Caco-2 (cell line): Measurements from ENCODE around the gene TRMT112. TPM values are rescaled to one million over a fixed set of nuclear protein-coding genes. Genes with fewer than 3 reads are reported as not detected.

Experiments
- BruUV-seq: library from RNA; stranded (reverse); fragments of 400-500 nt; replicated peaks from 2 replicates; lab custom pipeline; 2021; lab: Mats Ljungman, UMichigan
- CTCF ChIA-PET: fragments of 300-600 bp; sonication (Branson Sonifier 250); formaldehyde crosslinking; loops from one replicate; lab custom pipeline; 2022; ENCODE audit warnings: antibody characterized with exemption; lab: Charles Lee
- POLR2A ChIA-PET: fragments of 300-600 bp; sonication (Branson Sonifier 250); formaldehyde crosslinking; loops from one replicate; lab custom pipeline; 2022; ENCODE audit warnings: antibody characterized with exemption; lab: Charles Lee
- DNase-seq, 2 experiments: peaks; one replicate each; pipeline versions ENCODE4 v3.0.0 to v3.0.0-alpha.2; 2020 to 2022
- H3K27me3 ChIP-seq: replicated peaks from 2 replicates; pipeline ENCODE4 v1.6.0; 2011; ENCODE audit warnings: low read length; ENCODE audit not compliant: control insufficient read depth, insufficient read depth
- H3K36me3 ChIP-seq: 2 replicates; pipeline ENCODE4 v1.5.1; 2011; ENCODE audit warnings: low read length; ENCODE audit not compliant: control insufficient read depth, insufficient read depth
- H3K4me1 ChIP-seq: fragments of 250-450 bp; sonication (Bioruptor Pico); 2 replicates; pipeline ENCODE4 v1.5.1; 2020; ENCODE audit warnings: mild to moderate bottlenecking
- H3K4me3 ChIP-seq: 2 replicates; pipeline ENCODE4 v1.5.1; 2011; ENCODE audit warnings: low read depth, mild to moderate bottlenecking, control low read depth, low read length
- H3K9me3 ChIP-seq: fragments of 250-450 bp; sonication (Bioruptor Pico); 2 replicates; pipeline ENCODE4 v1.5.1; 2020; ENCODE audit warnings: mild to moderate bottlenecking, moderate library complexity
- H3K27ac Mint-ChIP-seq: one replicate; pipeline ENCODE4 v1.8.0; 2022; ENCODE audit warnings: mixed read lengths; ENCODE audit not compliant: unreplicated experiment
- H3K27me3 Mint-ChIP-seq: one replicate; pipeline ENCODE4 v1.8.0; 2022; ENCODE audit warnings: mixed read lengths; ENCODE audit not compliant: insufficient read depth, unreplicated experiment
- H3K36me3 Mint-ChIP-seq: one replicate; pipeline ENCODE4 v1.8.0; 2022; ENCODE audit warnings: mild to moderate bottlenecking, mixed read lengths; ENCODE audit not compliant: insufficient read depth, unreplicated experiment
- H3K4me1 Mint-ChIP-seq: one replicate; pipeline ENCODE4 v1.8.0; 2022; ENCODE audit warnings: low read depth, mixed read lengths; ENCODE audit not compliant: unreplicated experiment
- H3K4me3 Mint-ChIP-seq: one replicate; pipeline ENCODE4 v1.8.0; 2022; ENCODE audit warnings: mild to moderate bottlenecking, moderate library complexity, mixed read lengths; ENCODE audit not compliant: unreplicated experiment
- H3K9me3 Mint-ChIP-seq: one replicate; pipeline ENCODE4 v1.8.0; 2022; ENCODE audit warnings: mixed read lengths; ENCODE audit not compliant: unreplicated experiment
- intact Hi-C: fragments of 100-400 bp; cut with micrococcal nuclease; formaldehyde crosslinking; loops from one replicate; pipeline ENCODE4 v1.10.0; 2022; ENCODE audit not compliant: unreplicated experiment
- total RNA-seq: library from RNA; stranded (reverse); gene quantifications from 2 replicates; pipeline ENCODE4 v1.2.3, GENCODE V29; 2022
- TF ChIP-seq, protein P1 (sequence below), 2 experiments: fragments of 200-600 bp in 1 of 2; IDR thresholded peaks; 1 replicate in 1 of 2; 2 replicates in 1 of 2; pipeline versions ENCODE4 v1.5.1 to v1.8.0; 2011 to 2022; ENCODE audit warnings: antibody characterized with exemption in 1 of 2, control low read depth in 1 of 2, inconsistent platforms in 1 of 2, low read depth in 1 of 2, low read length in 1 of 2, mild to moderate bottlenecking in 1 of 2, moderate library complexity in 1 of 2; ENCODE audit not compliant: insufficient read depth in 1 of 2, severe bottlenecking in 1 of 2, unreplicated experiment in 1 of 2

The TRMT112 gene
- total RNA-seq, 1 experiment from 2014 or later, result 246 TPM

DNA sequence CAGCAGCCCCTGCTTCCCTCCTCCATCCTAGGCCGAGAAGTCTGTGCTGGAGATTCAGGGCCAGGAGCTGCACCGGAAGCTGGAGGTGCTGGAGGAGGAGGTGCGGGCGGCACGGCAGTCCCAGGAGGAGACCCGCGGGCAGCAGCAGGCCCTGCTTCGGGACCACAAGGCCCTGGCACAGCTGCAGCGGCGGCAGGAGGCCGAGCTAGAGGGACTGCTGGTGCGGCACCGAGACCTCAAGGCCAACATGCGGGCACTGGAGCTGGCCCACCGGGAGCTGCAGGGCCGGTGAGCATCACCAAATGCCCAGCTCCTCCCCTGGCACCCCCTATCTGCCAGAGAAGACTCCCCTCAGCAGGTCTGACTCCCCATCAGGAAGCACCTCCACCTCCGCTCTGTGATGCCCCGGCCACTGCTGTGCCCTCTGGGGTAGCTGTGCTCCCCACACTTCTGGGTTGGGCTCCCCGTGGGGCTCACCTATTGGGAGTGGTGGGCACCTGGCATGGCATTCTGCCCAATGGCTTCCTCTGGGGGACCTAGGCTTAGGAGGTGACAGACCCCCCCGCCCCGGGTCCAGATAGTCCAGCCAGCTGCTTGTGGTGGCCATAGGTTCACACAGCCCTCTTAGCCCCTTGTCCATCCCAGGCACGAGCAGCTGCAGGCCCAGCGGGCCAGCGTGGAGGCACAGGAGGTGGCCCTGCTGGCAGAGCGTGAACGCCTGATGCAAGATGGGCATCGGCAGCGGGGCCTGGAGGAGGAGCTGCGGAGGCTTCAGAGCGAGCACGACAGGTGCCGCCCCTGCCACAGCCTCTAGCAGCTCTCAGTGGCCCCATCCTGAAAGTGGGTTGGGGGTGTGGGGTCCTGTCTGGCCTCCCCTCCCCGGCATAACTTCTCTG is 35.0 kb upstream of the TRMT112 start:
- DNase-seq, result no peak
- Histone ChIP-seq H3K4me3 (no peak overlapping the region), H3K36me3 (no peaks in the 10 kb centered on the region), H3K27me3 (no peaks in the 10 kb centered on the region), H3K4me1 (peaks cover 19% of the 10 kb centered on the region), H3K9me3 (no peaks in the 10 kb centered on the region)
- no peaks in the 10 kb centered on the region for H3K36me3 Mint-ChIP-seq
- no peak overlapping the region for H3K4me3 Mint-ChIP-seq
- H3K27ac Mint-ChIP-seq, result no peak overlapping the region
- H3K9me3 Mint-ChIP-seq, result no peaks in the 10 kb centered on the region
- no TSS peak for BruUV-seq
- TF ChIP-seq, protein P1, sequence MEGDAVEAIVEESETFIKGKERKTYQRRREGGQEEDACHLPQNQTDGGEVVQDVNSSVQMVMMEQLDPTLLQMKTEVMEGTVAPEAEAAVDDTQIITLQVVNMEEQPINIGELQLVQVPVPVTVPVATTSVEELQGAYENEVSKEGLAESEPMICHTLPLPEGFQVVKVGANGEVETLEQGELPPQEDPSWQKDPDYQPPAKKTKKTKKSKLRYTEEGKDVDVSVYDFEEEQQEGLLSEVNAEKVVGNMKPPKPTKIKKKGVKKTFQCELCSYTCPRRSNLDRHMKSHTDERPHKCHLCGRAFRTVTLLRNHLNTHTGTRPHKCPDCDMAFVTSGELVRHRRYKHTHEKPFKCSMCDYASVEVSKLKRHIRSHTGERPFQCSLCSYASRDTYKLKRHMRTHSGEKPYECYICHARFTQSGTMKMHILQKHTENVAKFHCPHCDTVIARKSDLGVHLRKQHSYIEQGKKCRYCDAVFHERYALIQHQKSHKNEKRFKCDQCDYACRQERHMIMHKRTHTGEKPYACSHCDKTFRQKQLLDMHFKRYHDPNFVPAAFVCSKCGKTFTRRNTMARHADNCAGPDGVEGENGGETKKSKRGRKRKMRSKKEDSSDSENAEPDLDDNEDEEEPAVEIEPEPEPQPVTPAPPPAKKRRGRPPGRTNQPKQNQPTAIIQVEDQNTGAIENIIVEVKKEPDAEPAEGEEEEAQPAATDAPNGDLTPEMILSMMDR (IDR thresholded peaks at IDR 0.05; ENCODE audit: insufficient read depth in 1 of 2, low read depth in 1 of 2, low read length in 1 of 2, severe bottlenecking in 1 of 2, unreplicated experiment in 1 of 2), result no peak
- ChIA-PET POLR2A (interaction anchor here (0.5 to 1.4 kb wide), 4 partner anchors 14 to 409 kb away, joined by 3 to 6 read pairs (median 4); partner anchors contain the start of genes PRDX5 and TRMT112), CTCF (interaction anchor here (0.8 to 6.1 kb wide), 5 partner anchors 21 to 300 kb away, joined by 3 to 274 read pairs (median 4); partner anchors contain the start of genes PRDX5 and TRMT112)
- intact Hi-C loops, result loop anchor here (10.0 kb wide), 1 partner anchor 302 kb away; no protein-coding TSS in a partner anchor
- H3K27me3 Mint-ChIP-seq, result no peaks in the 10 kb centered on the region
- H3K4me1 Mint-ChIP-seq, result peaks cover 16% of the 10 kb centered on the region

DNA sequence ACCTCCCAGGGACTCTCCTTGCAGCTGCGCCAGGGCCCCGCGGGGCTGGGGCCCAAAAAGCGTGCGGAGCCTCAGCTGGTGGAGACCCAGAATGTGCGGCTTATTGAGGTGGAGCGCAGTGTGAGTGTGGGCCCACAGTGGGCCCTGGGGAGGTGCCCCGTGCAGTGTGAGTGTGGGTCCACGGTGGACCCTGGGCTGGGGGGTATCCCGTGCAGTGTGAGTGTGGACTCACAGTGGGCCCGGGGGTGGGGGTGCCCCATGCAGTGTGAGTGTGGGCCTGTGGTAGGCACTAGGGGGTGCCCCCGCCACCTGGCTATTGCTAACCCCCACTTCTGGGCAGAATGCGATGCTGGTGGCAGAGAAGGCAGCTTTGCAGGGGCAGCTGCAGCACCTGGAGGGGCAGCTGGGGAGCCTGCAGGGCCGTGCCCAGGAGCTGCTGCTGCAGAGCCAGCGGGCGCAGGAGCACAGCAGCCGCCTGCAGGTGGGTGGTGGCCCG is 33.8 kb upstream of the TRMT112 start:
- BruUV-seq, result no TSS peak
- H3K36me3 Mint-ChIP-seq, result no peaks in the 10 kb centered on the region
- no peaks in the 10 kb centered on the region for H3K27me3 ChIP-seq
- intact Hi-C loops, result loop anchor here (10.0 kb wide), 1 partner anchor 304 kb away; no protein-coding TSS in a partner anchor
- H3K4me3 Mint-ChIP-seq, result no peak overlapping the region
- H3K9me3 ChIP-seq, result no peaks in the 10 kb centered on the region
- H3K36me3 ChIP-seq, result no peaks in the 10 kb centered on the region
- POLR2A ChIA-PET, result interaction anchor here (1.4 kb wide), 1 partner anchor 34 kb away, joined by 4 read pairs; the partner anchor contains the start of gene TRMT112
- H3K4me1 Mint-ChIP-seq, result peaks cover 13% of the 10 kb centered on the region
- peaks cover 7% of the 10 kb centered on the region for H3K4me1 ChIP-seq
- DNase-seq, result no peak
- peak overlapping the region; percentile 26 for H3K27ac Mint-ChIP-seq
- no peaks in the 10 kb centered on the region for H3K27me3 Mint-ChIP-seq
- H3K9me3 Mint-ChIP-seq, result no peaks in the 10 kb centered on the region
- H3K4me3 ChIP-seq, result no peak overlapping the region
- CTCF ChIA-PET, result interaction anchor here (2.0 kb wide), 1 partner anchor 33 kb away, joined by 8 read pairs; the partner anchor contains the start of genes PRDX5 and TRMT112
- TF ChIP-seq, protein P1 (IDR thresholded peaks at IDR 0.05; ENCODE audit: insufficient read depth in 1 of 2, low read depth in 1 of 2, low read length in 1 of 2, severe bottlenecking in 1 of 2, unreplicated experiment in 1 of 2), result no peak

DNA sequence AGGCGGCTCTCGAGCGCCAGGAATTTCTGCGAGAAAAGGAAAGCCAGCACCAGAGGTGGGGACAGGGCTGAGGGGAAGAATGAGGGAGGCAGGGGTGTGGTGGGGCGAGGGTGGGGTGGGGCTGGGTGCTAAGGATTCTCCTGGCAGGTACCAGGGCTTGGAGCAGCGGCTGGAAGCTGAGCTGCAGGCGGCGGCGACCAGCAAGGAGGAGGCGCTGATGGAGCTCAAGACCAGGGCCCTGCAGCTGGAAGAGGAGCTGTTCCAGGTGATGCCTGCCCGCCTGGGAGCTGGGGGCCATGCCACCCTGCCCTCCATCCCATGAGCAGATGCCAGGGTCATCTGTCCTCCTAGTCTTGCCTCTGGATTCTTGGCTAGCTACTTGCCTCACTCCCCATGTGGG is 32.0 kb upstream of the TRMT112 start:
- no peaks in the 10 kb centered on the region for H3K27me3 ChIP-seq
- CTCF ChIA-PET, result interaction anchor here (1.9 kb wide), 1 partner anchor 31 kb away, joined by 6 read pairs; the partner anchor contains the start of genes PRDX5 and TRMT112
- intact Hi-C loops, result no loop called here
- no TSS peak for BruUV-seq
- H3K9me3 ChIP-seq, result no peaks in the 10 kb centered on the region
- Mint-ChIP-seq H3K4me1 (peaks cover 6% of the 10 kb centered on the region), H3K9me3 (no peaks in the 10 kb centered on the region), H3K36me3 (no peaks in the 10 kb centered on the region), H3K27me3 (no peaks in the 10 kb centered on the region), H3K27ac (no peak overlapping the region), H3K4me3 (no peak overlapping the region)
- no peaks in the 10 kb centered on the region for H3K4me1 ChIP-seq
- no peak for DNase-seq
- POLR2A ChIA-PET, result interaction anchor here (1.6 kb wide), 1 partner anchor 32 kb away, joined by 8 read pairs; the partner anchor contains the start of genes PRDX5 and TRMT112
- no peak overlapping the region for H3K4me3 ChIP-seq
- TF ChIP-seq, protein P1 (IDR thresholded peaks at IDR 0.05; ENCODE audit: insufficient read depth in 1 of 2, low read depth in 1 of 2, low read length in 1 of 2, severe bottlenecking in 1 of 2, unreplicated experiment in 1 of 2), result no peak
- no peaks in the 10 kb centered on the region for H3K36me3 ChIP-seq
